Activated CD4-positive, CD25-positive, alpha-beta regulatory T cell treated with anti-CD3 and anti-CD28 coated beads, Interleukin-2, amount 50 U/mL, for 72 hours (primary cell): ENCODE data around the gene CFAP97D2.

Experiments
- DNase-seq: peaks from one replicate; pipeline ENCODE4 v3.0.0; 2021

The CFAP97D2 gene

GRCh38 chr13:114200399-114200911 lies 21.4 kb downstream of the CFAP97D2 start:
- DNase-seq: no peak

- DNase-seq: no peak
Observed at GRCh38 chr13:114202581-114202980, 23.5 kb downstream of the CFAP97D2 start.

- no peak for DNase-seq
Observed at GRCh38 chr13:114203536-114203935, 24.5 kb downstream of the CFAP97D2 start.

- DNase-seq: no peak
Observed at GRCh38 chr13:114204894-114205293, 25.8 kb downstream of the CFAP97D2 start.

- DNase-seq: no peak
Observed at GRCh38 chr13:114208134-114208533, 29.1 kb downstream of the CFAP97D2 start.

GRCh38 chr13:114211446-114212157 lies 32.5 kb downstream of the CFAP97D2 start:
- no peak for DNase-seq

GRCh38 chr13:114212158-114212495 lies 33.1 kb downstream of the CFAP97D2 start:
- DNase-seq: no peak

- DNase-seq: no peak
Observed at GRCh38 chr13:114213980-114214379, 34.9 kb downstream of the CFAP97D2 start.

- no peak for DNase-seq
Observed at GRCh38 chr13:114219392-114219791, 40.3 kb downstream of the CFAP97D2 start.

GRCh38 chr13:114222461-114222968 lies 43.5 kb downstream of the CFAP97D2 start:
- no peak for DNase-seq

- no peak for DNase-seq
Observed at GRCh38 chr13:114224201-114224600, 45.1 kb downstream of the CFAP97D2 start.

- no peak for DNase-seq
Observed at GRCh38 chr13:114225610-114226009, 46.6 kb downstream of the CFAP97D2 start.

GRCh38 chr13:114226088-114226487 lies 47.0 kb downstream of the CFAP97D2 start:
- DNase-seq: no peak

GRCh38 chr13:114226699-114227323 lies 47.8 kb downstream of the CFAP97D2 start:
- peak; percentile 89 for DNase-seq

- no peak for DNase-seq
Observed at GRCh38 chr13:114227528-114227927, 48.5 kb downstream of the CFAP97D2 start.

GRCh38 chr13:114228176-114228575 lies 49.1 kb downstream of the CFAP97D2 start:
- DNase-seq: no peak

- no peak for DNase-seq
Observed at GRCh38 chr13:114229506-114229905, 50.4 kb downstream of the CFAP97D2 start.

- no peak for DNase-seq
Observed at GRCh38 chr13:114230117-114230516, 51.1 kb downstream of the CFAP97D2 start.

- DNase-seq: no peak
Observed at GRCh38 chr13:114230575-114230974, 51.5 kb downstream of the CFAP97D2 start.

- DNase-seq: no peak
Observed at GRCh38 chr13:114231886-114232285, 52.8 kb downstream of the CFAP97D2 start.

- DNase-seq: no peak
Observed at GRCh38 chr13:114234266-114234644, 55.2 kb downstream of the CFAP97D2 start.

- DNase-seq: peak; percentile 86
Observed at GRCh38 chr13:114234645-114235421, 55.8 kb downstream of the CFAP97D2 start, which contains the start of gene CDC16. TSS of gene CDC16 (plus strand) at chr13:114234897. CDS start at chr13:114235085, 188 bp downstream.

GRCh38 chr13:114235697-114236096 lies 56.6 kb downstream of the CFAP97D2 start:
- DNase-seq: no peak
